ENCODE measurements around the gene BTBD6.

The BTBD6 gene

DNA sequence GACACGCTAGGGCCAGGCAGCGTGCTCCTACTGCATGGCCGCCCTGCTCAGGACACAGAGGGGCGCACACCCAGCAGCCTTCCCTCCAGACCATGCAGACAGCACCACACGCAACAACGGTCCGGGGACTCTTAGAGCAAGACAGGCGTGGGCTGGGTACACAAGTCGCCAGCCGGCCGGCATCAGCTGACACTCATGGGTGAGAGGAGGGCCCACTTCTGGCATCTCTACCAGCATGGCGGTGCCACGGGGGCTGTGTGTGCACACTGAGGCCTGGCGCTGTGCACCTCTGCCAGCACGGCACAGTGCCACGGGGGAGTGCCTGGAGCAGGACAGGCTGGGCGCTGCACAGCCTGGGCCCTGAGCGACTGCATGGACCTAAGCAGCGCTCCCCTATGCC lies 6.7 kb upstream of the BTBD6 start:
- no peak for DNase-seq

DNA sequence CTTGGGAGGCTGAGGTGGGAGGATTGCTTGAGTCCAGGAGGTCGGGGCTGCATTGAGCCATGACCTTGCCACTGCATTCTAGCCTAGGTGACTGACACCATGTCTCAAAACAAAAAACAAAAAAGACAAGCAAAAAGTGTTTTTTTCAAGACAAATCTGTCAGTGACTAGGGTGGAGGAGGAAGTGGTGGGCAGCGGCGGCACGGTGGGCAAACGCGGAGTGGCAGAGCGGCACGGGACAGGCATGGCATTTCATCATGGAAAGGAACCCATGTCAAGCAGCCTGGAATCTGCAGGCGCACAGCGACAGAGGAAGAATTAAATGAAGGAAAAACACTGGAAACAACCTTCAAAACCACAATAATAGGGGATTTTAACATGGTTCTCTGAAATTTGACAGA lies 4.0 kb upstream of the BTBD6 start:
- DNase-seq: no peak

DNA sequence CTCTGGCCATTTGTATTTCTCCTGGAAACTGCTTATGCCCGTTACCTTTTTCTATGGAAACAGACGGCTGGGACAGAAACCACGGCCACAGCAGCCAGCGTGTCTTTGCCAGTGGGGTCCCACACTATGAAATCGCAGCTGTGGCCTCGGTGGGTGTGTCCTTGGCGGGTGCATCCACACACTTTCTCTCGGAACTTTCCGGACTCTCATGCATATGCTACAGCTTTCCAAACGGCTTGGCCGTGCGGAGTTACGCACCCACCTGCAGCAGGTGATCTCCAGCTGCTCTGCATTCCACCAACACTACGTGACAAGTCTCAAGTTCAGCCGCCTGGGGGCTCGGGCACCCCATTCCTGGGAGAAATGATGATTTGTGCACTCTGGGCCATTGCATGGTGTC lies 1.3 kb upstream of the BTBD6 start:
- no peak for DNase-seq

DNA sequence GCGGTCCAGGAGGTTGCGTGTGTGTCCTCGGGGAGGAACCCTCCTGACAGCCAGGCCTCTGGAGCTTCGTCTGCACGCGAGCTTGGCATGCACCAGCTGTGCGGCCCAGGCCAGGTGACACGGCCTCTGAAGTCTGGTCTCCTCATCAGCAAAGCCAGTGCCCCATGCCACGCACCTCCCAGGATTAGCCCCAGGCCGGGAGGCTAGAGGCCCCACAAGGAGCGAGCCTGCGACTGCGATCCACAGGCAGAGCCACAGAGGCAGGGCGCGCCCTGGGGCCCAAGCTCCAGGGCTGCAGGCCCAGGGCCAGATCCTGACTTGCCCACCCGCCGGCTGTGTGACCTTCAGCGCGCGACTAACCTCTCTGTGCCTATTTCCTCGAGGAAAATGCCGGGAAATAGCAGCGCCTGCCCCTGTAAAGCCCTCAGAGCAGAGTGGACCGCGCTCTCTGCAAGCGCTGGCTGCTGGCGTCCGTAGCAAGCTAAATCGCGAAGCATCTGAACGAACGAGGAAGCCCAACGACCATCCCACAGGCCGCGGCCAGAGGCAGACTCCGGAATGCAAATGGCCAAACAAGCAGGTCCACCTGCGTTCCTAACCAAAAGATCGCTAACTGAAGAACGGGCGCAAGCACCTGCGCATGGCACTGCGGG lies 492 bp upstream of the BTBD6 start:
- no peak for DNase-seq

DNA sequence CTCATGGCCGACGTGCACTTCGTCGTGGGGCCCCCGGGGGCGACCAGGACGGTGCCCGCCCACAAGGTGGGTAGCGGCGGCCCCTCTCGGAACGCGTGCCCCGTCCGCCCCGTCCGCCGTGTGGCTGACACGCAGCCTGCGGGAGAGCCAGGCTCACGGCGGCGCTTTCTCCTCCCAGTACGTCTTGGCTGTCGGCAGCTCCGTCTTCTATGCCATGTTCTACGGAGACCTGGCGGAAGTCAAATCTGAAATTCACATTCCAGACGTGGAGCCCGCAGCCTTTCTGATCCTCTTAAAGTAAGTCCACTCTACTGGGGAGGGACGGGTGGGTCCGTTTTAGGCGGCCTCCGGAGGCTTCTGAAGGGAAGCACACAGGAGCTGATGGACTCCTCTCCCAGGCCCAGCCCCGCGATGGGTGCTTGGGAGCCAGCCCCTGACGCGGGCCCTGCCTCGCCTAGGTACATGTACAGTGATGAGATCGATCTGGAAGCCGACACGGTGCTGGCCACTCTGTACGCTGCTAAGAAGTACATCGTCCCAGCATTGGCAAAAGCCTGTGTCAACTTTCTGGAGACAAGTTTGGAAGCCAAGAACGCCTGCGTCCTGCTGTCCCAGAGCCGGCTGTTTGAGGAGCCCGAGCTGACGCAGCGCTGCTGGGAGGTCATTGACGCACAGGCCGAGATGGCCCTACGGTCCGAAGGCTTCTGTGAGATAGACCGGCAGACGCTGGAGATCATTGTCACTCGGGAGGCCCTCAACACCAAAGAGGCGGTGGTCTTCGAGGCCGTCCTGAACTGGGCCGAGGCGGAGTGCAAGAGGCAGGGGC lies 1.1 kb downstream of the BTBD6 start:
- no peak for DNase-seq

DNA sequence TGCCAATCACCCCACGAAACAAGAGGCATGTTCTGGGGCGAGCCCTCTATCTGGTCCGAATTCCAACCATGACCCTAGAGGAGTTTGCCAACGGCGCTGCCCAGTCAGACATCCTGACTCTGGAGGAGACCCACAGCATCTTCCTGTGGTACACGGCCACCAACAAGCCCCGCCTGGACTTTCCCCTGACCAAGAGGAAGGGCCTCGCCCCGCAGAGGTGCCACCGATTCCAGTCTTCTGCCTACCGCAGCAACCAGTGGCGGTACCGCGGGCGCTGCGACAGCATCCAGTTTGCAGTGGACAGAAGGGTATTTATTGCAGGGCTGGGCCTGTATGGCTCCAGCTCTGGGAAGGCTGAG lies 1.7 kb downstream of the BTBD6 start:
- no peak for DNase-seq

DNA sequence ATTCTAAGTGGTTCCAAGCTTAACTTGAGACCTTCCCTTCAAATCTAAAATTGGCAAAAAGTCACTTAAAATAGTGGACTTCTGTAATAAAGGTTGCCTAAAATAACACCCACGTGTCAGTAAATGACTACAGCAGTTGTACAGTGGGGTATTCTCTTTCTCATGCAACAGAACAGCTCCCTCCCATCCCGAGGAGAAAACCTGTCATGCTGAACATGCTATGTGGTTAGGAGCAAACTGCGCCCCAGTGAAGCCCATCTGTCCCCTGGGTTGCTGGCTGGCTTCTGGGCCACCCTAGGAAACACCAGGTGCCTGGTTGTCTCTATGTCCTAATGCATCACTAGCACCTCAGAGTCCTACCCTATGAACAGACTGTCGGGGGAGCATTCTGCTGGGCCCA lies 2.7 kb downstream of the BTBD6 start:
- no peak for DNase-seq

DNA sequence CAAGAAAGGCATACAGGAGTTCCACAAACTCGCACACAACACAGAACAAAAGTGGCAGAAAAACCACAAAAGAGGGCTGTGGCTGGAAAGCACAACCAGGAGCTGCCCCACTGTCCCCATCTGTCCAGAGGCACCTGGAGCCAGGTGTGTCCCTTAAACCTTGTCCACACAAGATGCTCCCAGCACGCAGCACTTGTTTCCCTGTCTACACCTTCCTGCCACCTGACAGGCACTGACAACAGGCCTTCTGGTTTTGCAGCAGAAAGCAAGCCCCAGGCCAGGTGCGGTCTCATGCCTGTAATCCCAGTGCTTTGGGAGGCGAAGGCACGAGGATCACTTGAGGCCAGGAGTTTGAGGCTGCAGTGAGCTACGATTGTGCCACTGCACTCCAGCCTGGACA lies 3.6 kb downstream of the BTBD6 start:
- no peak for DNase-seq

DNA sequence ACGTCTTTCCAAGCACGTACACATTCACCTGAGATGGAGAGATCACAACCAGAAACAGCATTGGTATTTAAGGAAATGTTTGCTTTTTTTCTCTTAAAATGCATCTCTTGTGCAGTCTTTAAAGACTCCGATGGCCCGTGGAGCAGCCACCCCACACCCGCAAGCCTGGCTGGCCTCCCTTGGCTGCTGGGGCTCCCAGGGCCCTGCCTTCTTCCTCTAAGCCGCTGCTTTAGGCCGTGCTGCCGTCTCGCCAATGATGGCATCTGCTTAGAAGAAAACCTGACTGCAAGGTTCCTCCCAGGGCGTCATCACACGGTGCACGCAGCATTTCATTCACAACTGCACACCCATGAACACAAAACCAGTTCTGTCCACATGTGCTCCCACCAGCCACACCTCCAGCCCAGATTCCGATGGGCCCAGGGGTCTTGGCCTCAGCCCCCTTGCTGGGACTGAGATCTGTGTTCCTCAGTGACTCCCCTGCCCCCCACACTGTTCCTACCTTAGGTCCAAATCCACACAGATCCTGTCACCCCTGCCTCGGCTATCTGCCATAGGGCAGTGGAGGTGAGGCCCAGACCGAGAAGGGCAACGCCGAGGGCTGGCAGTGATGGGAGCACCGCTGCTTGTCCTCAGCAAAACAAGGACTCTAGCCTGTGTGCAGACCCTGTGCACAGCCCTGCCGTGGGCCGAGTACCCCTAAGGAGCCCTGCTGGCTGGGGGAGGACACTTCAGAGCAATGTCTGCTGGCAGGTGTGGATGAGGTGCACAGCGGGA lies 4.4 kb downstream of the BTBD6 start:
- no peak for DNase-seq

DNA sequence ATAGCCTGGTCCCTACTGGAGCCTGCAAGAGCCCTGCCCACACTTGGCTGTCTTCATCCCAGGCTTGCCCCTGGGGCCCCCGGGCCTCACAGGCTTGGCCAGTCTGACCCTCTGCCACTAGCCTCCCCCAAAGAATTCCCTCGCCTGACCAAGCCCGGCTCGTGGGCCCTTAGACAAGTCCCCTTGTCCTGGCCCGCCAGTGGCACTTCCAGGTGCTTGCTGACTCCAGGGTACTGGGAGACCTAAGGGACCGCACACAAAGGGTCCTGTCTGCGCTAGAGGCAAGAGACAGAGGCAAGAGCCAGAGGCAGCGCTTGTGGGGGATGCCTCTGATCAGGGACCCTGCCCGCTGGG lies 5.0 kb downstream of the BTBD6 start:
- no peak for DNase-seq

DNA sequence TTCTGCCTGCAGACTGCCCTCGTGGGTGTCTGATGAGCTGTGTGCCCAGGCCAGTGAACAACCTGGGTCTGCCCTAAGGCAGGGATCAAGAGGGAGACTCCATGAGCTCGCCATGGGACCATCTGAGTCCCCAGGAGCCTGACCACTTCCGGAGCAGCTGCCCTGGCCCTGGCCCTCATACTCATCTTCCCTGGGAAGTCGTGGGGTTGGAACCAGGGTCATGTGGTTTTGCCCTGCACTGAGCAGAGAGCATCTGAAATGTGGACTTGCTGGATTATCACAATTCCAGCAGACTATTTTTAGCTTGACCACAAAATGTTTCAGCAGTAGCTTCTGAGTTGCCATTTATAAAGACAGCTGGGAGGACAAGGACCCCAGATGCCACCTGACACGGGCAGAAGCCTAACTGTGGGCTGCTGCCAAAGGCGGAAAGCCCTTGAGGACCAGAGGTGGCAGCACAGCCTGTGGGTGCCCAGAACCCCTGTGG lies 6.7 kb downstream of the BTBD6 start:
- no peak for DNase-seq

DNA sequence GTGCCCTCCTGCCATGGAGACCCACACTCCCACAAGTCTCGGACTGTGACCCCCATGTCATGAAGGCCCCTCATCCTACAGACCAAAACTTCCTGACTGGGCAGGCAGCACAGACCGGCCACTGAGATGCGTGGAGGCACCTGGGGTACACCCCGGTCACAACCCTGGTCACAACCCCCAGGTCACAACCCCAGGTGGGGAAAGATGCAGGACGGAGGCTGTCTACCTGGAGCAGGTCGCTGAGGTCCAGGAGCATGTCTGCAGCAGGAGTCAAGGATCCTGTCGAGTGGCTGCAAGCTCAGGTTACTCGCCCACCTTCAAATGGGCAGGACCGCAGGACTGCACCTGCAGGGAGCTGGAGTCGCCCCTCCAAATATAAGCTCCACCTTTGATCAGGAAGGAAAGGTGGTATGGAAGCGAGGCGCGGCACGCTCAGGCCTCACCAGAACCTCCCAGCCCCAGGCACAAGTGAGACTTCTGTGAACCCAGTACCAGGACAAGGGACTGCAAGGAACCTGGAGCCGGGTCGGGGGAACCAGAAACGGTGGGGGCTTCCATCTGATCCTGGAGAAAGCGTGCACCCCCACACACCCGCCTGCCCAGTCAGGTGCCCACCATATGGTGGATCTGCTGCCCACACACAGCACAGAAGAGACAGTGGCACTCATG lies 8.1 kb downstream of the BTBD6 start:
- no peak for DNase-seq

DNA sequence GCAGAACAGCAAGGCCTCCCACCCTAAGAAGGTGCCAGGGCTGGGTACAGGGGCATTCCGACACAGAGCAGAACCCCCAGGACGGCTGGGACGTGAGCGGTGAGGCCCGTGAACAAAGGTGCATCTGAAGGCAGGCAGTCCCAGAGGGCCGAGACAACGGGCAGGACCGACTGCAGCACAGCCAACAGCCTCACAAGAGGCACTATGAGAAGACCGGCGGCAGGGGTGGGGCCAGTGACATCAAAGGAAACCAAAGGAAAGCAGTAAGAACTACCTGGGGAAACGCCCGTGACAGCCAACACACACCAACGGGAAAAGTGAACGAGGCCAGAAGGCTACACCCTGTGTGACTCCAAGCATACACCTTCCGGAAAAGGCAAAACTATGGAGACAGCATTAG lies 9.1 kb downstream of the BTBD6 start:
- no peak for DNase-seq

DNA sequence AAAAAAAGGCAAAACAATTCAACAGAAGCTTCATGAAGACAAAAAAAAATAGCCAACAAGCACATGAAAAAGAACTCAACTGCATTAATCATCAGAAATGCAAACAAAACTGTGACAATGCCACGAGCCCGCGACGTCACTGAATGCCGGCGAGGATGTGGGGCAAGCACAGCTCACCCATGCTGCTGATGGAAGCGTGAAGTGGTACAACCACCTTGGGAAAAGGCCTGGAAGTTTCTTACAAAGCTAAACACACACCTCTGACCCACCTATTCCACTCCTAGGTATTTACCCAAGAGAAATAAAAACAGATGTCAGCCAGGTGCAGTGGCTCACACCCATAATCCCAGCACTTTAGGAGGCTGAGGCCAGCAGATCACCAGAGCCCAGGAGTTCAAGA lies 10.5 kb downstream of the BTBD6 start:
- DNase-seq: no peak

DNA sequence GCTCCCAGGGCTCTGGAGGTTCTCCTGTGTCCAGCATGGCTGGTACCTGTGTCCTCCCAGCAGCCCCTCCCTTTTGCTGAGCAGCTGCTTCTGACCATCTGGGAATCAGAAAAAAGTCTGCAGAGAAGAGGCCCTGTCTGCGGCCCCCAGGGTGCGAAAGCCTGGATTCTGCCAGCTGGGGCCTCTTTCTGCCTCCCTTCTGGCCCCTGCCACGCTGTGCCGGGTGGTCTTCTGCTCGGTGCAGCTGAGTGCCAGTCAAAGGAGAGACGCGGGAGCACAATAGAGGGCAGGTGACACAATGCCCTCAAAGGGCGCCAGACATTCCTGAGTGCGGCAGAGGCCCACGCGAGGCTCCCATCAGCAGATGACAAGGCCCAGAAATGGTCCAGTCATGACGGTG lies 12.6 kb downstream of the BTBD6 start:
- DNase-seq: no peak

DNA sequence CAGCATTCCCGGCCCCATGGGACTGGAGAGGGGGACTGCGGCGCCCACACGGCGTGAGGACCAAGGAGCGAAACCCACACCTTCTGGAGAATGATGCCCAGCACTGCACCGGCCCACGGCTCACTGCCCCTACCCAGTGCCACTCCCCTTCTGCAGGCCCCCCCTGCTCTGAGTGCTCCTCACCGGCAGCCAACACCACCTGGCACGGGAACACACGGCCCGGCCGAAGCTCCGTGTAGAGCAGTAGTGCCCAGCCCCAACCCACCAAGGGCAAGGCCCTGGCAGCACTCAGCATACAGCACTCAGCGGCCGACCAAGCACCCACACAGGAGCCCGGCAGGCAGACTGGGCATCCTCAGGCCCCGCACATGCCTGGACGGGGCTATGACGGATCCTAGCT lies 13.4 kb downstream of the BTBD6 start:
- no peak for DNase-seq

DNA sequence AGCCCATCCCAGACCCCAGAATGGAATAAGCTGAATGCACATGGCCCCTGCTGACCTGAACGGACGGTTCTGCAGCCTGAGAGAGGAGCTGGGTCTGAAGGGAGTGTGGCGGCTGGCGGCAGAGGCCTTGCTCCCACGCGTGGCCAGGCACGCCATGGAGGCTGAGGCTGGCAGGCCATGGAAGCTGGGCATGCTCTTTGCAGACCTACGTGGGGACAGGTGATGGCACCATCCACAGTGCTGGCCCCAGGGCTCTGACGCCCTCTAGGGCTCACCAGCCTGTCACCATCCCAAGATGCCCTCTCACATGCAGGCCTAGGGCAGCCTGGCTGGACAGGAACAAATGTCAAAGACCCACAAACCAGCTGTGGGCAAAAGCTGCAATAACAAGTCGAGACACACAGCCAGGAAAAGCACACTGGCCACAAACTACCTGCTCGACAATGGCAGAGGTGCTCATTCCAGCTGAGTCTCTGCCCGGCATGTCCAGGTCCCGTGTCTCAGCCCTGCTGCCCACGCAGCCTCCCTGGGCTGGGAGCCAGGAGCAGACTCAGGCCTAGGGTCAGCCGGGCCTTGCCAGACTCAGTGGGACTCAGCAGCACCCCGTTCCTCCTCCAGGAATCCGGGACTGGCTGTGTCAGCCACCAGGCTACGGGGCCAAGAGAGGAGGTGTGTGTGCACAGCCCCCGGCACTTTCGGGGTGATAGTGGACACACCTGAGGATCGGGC lies 19.7 kb downstream of the BTBD6 start:
- DNase-seq: no peak

DNA sequence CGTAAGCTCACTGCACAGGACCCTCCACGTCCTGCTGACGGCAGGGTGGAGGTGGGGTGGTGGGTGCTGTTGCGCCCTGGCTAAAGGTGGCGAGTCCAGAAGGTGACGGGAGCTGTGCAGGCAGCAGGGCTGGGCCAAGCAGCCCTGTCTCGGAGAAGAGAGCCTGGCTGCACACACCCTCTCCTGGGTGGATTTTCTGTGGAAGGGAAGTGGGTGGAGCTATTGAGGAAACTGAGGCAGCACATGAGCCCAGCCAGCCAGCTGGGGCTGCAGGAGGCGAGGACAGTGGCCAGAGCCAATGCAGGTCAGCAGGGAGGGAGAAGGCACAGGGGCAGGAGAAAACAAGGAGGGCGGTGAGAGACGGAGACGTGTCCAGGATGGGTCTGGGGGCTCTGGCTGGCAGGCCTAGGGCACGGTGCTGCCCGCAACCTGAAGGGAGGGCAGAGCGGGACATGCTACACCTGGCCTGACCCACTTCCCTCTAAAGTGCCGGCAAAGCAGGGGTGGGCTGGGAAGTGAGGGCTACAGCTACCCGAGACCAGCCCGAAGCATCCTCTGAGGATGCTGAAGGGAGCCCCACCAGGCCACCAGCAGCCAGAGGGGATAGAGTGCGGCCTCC lies 20.5 kb downstream of the BTBD6 start:
- DNase-seq: no peak

DNA sequence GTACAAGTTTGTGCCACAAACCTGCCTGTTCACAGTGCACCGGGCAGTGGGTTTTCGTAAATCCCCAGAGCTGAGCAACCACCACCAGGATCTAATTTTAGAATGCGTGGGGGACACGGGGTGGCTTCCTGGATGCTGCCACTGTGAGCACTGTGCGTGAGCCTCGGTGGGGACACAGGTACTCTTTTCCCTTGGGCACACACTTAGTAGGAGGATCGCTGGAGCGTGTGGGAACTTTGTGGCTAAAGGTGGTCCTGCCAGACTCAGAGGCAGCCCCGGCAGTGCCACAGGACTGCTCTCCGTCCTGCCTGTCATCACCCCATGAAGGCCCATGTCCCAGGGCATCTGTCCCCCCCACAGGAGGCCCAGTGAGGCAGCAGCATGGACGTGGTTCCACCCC lies 21.1 kb downstream of the BTBD6 start:
- no peak for DNase-seq

DNA sequence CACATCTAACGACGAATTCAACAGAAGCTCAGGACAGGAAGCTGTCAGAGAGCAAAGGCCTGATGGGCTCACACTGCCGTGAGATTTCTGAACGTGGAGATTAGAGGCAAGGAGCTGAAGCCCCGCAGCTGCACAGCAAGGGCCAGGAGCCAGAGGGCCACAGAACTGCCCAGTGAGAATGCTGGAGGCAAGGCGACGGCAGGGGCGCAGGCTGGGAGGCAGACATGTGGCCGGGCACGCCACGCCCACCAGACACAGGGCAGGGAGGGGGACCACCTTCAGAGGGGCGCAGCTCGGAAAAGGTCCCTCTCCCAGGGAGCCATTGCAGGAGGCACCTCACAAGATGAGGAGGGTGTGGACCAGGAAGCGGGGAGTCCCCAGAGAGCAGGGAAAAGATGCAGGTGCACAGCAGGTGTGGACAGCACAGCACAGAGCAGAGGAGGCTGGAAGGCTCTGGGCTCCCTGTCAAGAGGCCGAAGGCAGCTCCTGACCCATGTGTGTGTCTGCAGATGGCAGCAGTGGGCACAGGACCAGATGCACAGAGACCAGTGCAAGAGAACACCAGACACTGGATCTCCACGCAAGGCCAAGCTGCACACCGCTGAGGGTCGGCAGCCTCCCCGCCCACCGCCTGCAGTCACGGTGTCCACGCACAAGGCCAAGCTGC lies 23.0 kb downstream of the BTBD6 start:
- no peak for DNase-seq

DNA sequence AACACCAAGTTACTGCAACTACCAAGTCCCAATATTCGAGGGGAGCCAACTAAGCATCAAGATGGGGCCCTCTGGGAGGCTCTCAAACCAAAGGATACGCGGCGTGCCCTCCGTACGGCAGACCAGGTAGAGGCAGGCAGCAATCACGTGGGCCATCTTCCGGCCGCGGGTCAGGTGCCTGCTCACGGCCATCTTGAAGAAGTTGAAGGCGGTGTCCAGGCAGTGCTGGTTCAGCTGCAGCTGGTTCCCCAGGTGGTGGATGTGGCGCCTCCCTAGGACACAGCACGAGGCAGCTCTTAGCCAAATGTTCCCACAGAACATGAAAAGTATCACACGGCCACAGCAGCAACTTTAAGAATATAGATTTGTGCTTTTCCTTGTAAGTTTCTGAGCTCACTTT lies 24.3 kb downstream of the BTBD6 start:
- no peak for DNase-seq

DNA sequence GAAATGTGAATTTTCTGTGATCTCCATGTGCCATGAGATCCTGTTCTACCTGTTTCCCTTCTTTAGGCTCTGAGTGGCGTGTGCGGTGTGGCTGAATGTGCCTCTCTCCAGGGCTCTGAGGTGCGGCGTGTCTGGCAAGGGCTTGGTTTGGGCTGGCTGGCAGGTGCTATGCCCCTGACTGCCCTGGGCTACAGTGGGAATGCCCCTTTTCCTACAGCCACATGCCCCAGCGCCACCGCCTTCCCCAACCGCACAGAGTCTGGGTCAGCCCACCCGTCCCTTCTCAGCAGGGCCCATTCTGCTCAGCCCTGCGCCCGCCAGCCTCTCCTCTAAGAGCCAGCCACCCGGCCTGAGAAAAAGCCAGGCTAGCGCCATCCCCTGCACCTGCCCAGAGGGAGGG lies 24.7 kb downstream of the BTBD6 start:
- DNase-seq: no peak

Measured in NCI-H2081 treated with DMSO at 0.1 percent for 48 hours (cell line).